ENCODE data around the gene IFT80.
"Not testable (repeated sequence)": the region's sequence is repeated elsewhere in the genome, so short reads cannot be mapped to it uniquely, and the experiment has no call there.

The IFT80 gene

DNA sequence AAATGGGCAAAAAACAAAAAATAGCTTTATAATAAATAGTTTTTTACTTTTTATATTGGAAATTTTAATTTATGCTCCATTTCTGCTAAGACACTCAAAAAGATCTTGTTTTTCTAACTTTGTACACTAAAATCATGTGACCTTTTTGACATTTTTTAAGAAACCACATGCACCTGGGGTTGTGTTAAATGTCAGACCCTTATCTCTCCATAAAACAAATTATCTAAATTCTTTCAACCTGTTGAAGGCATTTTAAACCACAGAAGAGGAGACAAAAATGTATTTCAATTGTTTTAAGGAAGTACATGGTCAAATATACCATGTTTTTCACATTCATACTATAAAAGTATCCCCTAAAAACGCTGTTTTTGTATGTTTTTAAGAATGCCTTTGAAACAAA, 29.2 kb downstream of the IFT80 start:
- no peak for DNase-seq (ENCODE audit: extremely low read depth in 1 of 2, low read depth in 1 of 2)

- no peak for DNase-seq (ENCODE audit: extremely low read depth in 1 of 2, low read depth in 1 of 2)
Observed at GRCh38 chr3:160368804-160369203, 30.2 kb downstream of the IFT80 start.

DNA sequence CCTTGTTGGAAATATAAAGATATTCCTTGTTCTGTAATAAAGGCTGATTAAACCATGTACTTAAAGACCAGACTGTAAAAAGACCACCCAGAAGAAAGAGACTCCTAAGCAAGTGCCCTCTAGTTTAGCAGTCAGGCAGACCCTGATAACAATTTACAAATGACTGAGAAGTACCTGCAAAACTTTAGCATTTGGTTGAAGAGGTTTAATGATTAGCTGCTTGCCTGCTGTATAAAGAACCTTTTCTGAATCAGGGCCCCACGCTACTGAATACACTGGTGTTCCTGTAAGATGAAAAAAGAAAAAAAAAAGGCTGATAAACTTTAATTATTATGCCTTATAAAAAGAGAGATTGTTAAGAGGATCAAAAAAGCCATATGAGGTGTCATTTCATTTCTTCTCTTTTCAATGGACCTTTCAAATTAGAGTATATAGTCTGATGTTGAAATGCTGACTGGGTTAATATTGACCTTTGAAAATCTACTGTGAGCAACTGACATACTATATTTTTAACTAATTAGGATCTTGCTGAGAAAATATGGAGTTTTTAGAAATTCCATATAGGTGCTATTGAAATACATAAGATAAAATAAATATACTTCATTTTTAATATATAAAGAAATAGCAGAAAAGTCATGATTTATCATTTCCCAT, 33.0 kb downstream of the IFT80 start:
- DNase-seq (ENCODE audit: extremely low read depth in 1 of 2, low read depth in 1 of 2), result no peak

DNA sequence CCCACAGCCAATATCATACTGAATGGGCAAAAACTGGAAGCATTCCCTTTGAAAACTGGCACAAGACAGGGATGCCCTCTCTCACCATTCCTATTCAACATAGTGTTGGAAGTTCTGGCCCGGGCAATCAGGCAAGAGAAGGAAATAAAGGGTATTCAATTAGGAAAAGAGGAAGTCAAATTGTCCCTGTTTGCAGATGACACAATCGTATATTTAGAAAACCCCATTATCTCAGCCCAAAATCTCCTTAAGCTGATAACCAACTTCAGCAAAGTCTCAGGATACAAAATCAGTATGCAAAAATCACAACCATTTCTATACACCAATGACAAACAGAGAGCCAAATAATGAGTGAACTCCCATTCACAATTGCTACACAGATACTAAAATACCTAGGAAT, 36.1 kb downstream of the IFT80 start:
- DNase-seq (ENCODE audit: extremely low read depth in 1 of 2, low read depth in 1 of 2), result not testable (repeated sequence)

- DNase-seq (ENCODE audit: extremely low read depth in 1 of 2, low read depth in 1 of 2), result no peak
Observed at GRCh38 chr3:160355826-160356225, 43.2 kb downstream of the IFT80 start.

GRCh38 chr3:160346511-160346910, 52.5 kb downstream of the IFT80 start:
- DNase-seq (ENCODE audit: extremely low read depth in 1 of 2, low read depth in 1 of 2), result no peak

DNA sequence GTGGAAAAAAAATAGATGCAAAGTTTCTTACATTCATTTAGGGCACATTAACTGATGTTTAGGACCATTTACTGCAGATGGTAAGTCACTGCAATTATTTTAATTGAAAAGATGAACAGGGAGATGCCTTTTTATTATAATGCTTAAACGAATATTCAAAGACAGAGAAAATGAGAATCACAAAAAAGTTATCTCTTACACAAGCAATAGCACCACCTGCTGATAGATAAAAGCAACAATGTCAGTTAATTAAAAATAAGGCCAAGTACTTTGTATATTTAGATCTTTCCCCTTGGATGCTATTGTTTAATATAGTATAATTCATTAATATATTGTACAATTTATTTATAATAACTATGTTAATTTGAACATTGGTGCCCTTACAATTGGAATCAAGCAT, 55.9 kb downstream of the IFT80 start:
- no peak for DNase-seq (ENCODE audit: extremely low read depth in 1 of 2, low read depth in 1 of 2)

GRCh38 chr3:160340351-160340750, 58.7 kb downstream of the IFT80 start:
- no peak for DNase-seq (ENCODE audit: extremely low read depth in 1 of 2, low read depth in 1 of 2)

DNA sequence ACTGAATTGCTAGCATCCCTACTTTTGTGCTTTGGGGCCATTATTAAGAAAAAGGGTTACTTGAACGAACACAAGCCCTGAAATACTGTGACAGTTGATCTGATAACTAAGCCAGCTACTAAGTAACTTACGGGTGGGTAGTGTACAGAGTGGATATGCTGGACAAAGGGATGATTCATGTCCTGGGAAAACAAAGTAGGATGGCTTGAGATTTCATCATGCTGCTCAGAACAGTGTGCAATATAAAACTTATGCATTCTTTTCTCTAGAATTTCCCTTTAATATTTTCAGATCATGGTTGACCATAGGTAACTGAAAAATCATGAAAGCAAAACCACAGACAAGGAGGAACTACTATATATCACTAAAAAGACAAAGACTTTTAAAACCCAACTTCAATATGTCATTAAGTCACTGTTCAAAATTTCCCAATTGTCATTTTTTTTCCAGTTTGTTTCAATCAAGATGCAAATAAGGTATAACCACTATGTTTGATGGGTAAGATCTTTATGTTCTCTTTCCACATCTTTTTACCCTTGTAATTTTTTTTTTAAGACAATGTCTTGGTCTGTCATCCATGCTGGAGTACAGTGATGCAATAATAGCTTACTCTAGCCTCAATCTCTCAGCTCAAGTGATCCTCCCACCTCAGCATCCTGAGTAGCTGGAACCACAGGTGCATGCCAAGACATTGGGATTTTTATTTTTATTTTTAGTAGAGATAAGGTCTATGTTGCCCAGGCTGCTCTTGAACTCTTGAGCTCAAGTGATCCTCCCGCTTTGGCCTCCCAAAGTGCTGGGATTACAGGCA, 67.7 kb downstream of the IFT80 start:
- no peak for DNase-seq (ENCODE audit: extremely low read depth in 1 of 2, low read depth in 1 of 2)

DNA sequence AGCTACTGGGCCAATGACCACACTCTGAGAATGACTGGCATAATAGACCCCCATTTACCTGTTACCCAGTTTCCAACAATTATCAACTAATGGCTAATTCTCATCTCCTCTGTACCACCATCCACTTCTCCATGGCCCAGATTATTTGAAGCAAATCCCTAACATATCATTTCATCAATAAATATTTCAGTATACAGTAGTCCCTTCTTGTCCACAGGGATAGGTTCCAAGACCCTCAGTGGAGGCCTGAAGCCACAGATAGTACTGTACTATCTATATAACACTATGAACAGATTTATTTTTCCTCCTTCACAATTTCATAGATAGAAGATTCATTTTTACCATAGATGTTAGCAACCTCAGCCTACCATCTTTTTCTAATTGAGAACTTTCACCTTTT, 68.3 kb downstream of the IFT80 start:
- no peak for DNase-seq (ENCODE audit: extremely low read depth in 1 of 2, low read depth in 1 of 2)

DNA sequence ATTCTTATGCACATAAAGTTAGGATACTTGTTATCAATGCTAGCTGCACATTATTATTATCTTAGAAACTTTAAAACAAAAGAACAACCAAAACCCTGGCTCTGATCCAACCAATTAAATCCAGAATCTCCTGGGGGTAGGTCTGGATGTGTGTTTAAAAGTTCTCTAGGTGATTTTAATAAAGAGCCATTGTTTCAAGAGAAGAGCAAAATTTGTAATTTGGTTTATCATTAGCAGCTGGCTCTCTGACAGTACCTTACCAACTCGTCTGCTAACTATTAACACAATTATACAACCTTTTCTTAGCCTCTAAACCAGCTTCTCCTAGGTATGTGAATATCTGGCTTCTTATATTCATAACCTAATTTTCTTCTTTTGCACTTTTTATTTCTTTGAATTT, 68.9 kb downstream of the IFT80 start:
- no peak for DNase-seq (ENCODE audit: extremely low read depth in 1 of 2, low read depth in 1 of 2)

- not testable (repeated sequence) for DNase-seq (ENCODE audit: extremely low read depth in 1 of 2, low read depth in 1 of 2)
Observed at GRCh38 chr3:160326286-160326685, 72.7 kb downstream of the IFT80 start.

DNA sequence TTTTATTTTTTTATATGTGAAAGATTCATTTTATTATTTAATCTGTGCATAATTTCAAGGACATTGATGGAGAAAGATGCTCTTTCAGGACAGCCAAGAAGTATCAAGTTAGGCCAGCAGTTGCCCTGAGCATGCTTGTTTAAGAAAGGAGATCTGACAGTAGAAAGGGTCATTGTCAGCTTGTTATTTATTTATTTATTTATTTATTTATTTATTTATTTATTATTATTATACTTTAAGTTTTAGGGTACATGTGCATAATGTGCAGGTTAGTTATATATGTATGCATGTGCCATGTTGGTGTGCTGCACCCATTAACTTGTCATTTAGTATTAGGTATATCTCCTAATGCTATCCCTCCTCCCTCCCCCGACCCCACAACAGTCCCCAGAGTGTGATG, 77.2 kb downstream of the IFT80 start:
- not testable (repeated sequence) for DNase-seq (ENCODE audit: extremely low read depth in 1 of 2, low read depth in 1 of 2)

GRCh38 chr3:160319322-160319721, 79.7 kb downstream of the IFT80 start:
- DNase-seq (ENCODE audit: extremely low read depth in 1 of 2, low read depth in 1 of 2), result no peak

DNA sequence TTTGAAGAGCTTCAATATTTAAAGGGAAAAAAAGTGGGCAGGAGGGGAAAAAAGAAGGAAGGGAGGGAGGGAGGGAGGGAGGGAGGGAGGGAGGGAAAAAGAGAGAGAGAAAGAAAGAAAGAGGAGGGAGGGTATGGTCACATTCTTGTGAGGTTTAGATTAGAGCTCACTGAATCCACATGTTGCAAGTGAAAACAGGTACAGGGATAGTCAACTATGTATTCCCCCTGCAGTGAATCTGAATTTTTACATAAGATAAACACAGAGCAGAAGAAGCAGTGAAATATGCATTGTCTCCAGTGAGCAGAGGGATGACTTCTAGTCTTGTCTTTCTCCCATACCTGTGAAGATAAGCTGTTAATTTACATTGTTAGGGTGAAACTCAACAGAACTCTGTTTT, 84.0 kb downstream of the IFT80 start:
- no peak for DNase-seq (ENCODE audit: extremely low read depth in 1 of 2, low read depth in 1 of 2)

GRCh38 chr3:160312014-160312624, 86.9 kb downstream of the IFT80 start:
- DNase-seq (ENCODE audit: extremely low read depth in 1 of 2, low read depth in 1 of 2), result no peak

DNA sequence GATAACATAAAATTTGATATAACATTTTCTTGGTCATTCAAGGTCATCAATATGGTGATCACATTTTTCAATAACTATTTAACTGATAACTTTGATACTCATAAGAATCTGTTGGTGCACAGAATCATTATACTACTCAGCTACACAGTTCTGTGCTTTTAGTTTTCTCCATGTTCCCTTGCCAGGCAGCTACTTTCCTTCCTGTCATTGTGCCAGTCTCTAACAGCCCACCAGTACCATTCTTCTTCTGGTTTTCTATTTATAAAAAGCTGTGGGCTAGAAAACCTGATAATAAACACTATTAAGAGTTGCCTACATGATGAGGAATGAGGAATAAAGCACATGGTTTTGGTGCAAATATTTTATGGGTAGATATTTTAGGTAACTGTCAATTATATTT, 96.2 kb downstream of the IFT80 start:
- no peak for DNase-seq (ENCODE audit: extremely low read depth in 1 of 2, low read depth in 1 of 2)

DNA sequence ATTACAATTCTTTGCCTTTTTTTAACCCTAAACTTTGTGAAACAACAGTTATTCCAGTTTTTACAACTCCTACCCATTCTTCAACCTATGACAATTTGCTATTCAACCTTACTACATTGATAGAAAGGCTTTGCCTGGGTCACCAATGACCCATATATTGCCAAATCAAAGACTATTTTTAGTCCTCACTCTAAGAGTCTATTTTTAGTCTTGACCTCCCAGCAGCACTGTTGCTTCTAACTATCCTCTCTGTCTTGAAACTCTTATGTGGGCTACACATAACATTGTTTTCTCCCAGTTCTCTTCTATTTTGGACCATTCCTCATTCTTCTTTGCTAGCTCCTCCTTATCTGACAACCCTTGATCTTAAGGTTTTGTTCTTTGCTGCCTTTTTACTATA, 102.4 kb downstream of the IFT80 start:
- no peak for DNase-seq (ENCODE audit: extremely low read depth in 1 of 2, low read depth in 1 of 2)

DNA sequence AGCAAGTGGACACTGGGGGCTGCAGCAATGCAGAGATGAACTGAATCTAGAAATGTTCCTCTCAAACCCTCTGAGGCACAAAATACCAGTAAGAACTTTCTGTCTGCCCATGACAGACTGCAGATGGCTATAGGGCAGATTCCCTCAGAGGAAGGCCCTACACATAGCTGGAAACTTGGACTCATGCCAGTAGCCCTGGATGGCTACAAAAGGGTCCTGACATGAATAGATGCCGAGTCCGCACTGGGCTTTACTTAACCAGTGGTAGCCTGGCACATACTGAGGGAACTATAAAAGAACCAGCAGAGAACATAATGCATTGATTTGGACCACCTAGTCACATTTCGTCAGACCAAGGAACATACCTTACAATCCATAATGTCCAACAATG, 107.1 kb downstream of the IFT80 start:
- DNase-seq (ENCODE audit: extremely low read depth in 1 of 2, low read depth in 1 of 2), result no peak

GRCh38 chr3:160291290-160291908, 107.6 kb downstream of the IFT80 start:
- no peak for DNase-seq (ENCODE audit: extremely low read depth in 1 of 2, low read depth in 1 of 2)

- no peak for DNase-seq (ENCODE audit: extremely low read depth in 1 of 2, low read depth in 1 of 2)
Observed at GRCh38 chr3:160287666-160288065, 111.4 kb downstream of the IFT80 start.

- no peak for DNase-seq (ENCODE audit: extremely low read depth in 1 of 2, low read depth in 1 of 2)
Observed at GRCh38 chr3:160286231-160286630, 112.8 kb downstream of the IFT80 start.

Measured in activated CD8-positive, alpha-beta memory T cell treated with anti-CD3 and anti-CD28 coated beads for 1 hour (primary cell).